Fibroblast of lung (primary cell): ENCODE results near the gene GPR42. TPM values are rescaled to one million over a fixed set of nuclear protein-coding genes. Genes with fewer than 3 reads are reported as not detected.
A peak's percentile ranks its signal among the peaks of the same experiment; 100 is the strongest.

ENCODE experiments used
- DNase-seq, 2 donors: peaks; one replicate each; pipeline versions ENCODE4 v3.0.0 to v3.0.0-alpha.2; 2010; ENCODE audit warnings: low read depth in 2 of 2
- H2AFZ ChIP-seq: 2 replicates; pipeline ENCODE4 v1.5.1; 2012; ENCODE audit warnings: low read length, control low read depth, inconsistent platforms
- H3K27ac ChIP-seq: 2 replicates; pipeline ENCODE4 v1.5.1; 2011; ENCODE audit warnings: low read length, control low read depth; ENCODE audit not compliant: insufficient read depth
- H3K27me3 ChIP-seq: 2 replicates; pipeline ENCODE4 v1.5.1; 2011; ENCODE audit warnings: mild to moderate bottlenecking, low read length; ENCODE audit not compliant: control insufficient read depth, insufficient read depth
- H3K36me3 ChIP-seq: 2 replicates; pipeline ENCODE4 v1.5.1; 2011; ENCODE audit warnings: low read length; ENCODE audit not compliant: control insufficient read depth, insufficient read depth
- H3K4me1 ChIP-seq: 2 replicates; pipeline ENCODE4 v1.5.1; 2011; ENCODE audit warnings: low read length; ENCODE audit not compliant: control insufficient read depth, insufficient read depth; ENCODE audit errors: extremely low read depth
- H3K4me2 ChIP-seq: 2 replicates; pipeline ENCODE4 v1.5.1; 2011; ENCODE audit warnings: low read length, control low read depth; ENCODE audit not compliant: insufficient read depth; ENCODE audit errors: extremely low read depth
- H3K4me3 ChIP-seq, 4 experiments: fragments of 200-600 bp in 1 of 4; sonication (generic) in 1 of 4; replicated peaks in 1 of 4; 2 replicates each; pipeline ENCODE4 v1.5.1; 2011 to 2016; ENCODE audit warnings: low read length in 4 of 4, low read depth in 3 of 4, mild to moderate bottlenecking in 3 of 4, control low read depth in 2 of 4, inconsistent platforms in 1 of 4, mixed read lengths in 1 of 4; ENCODE audit not compliant: insufficient read depth in 1 of 4; ENCODE audit errors: control extremely low read depth in 1 of 4
- H3K79me2 ChIP-seq: 2 replicates; pipeline ENCODE4 v1.5.1; 2012; ENCODE audit warnings: mild to moderate bottlenecking, low read length, inconsistent platforms; ENCODE audit not compliant: control insufficient read depth, insufficient read depth
- H3K9ac ChIP-seq: 2 replicates; pipeline ENCODE4 v1.5.1; 2011; ENCODE audit warnings: mild to moderate bottlenecking, low read length, control low read depth; ENCODE audit not compliant: insufficient read depth
- H3K9me3 ChIP-seq: 2 replicates; pipeline ENCODE4 v1.5.1; 2012; ENCODE audit warnings: low read depth, low read length; ENCODE audit not compliant: control insufficient read depth, insufficient read depth
- H4K20me1 ChIP-seq: 2 replicates; pipeline ENCODE4 v1.5.1; 2011; ENCODE audit warnings: low read length; ENCODE audit not compliant: control insufficient read depth, insufficient read depth; ENCODE audit errors: extremely low read depth
- CTCF ChIP-seq, 2 donors: IDR thresholded peaks in 1 of 2; conservative IDR thresholded peaks in 1 of 2; 1 replicate in 1 of 2; 2 replicates in 1 of 2; pipeline ENCODE4 v1.5.1; 2011 to 2012; ENCODE audit warnings: low read length in 2 of 2, control low read depth in 1 of 2, inconsistent platforms in 1 of 2, low read depth in 1 of 2, mild to moderate bottlenecking in 1 of 2
- EZH2 ChIP-seq: IDR thresholded peaks from 2 replicates; pipeline ENCODE4 v1.5.1; 2012; ENCODE audit warnings: low read length, control low read depth, mild to moderate bottlenecking; ENCODE audit errors: missing control alignments
- polyA plus RNA-seq, 2 donors: library from polyadenylated mRNA; depleted of rRNA in 1 of 2; stranded (reverse) in 1 of 2; unstranded in 1 of 2; fragments of >200 nt; gene quantifications; 2 replicates each; pipeline ENCODE4 v1.2.1, GENCODE V29; 2011 to 2012; ENCODE audit warnings: missing spikeins in 1 of 2
- total RNA-seq: library from RNA; depleted of rRNA; stranded (reverse); fragments of >200 nt; gene quantifications from 2 replicates; pipeline ENCODE4 v1.2.1, GENCODE V29; 2014

The GPR42 gene
- total and polyA plus RNA-seq, 2 donors (not counting 1 experiment from before 2014, with no cell fraction given), result not detected

- no peak overlapping the region for H3K4me2 ChIP-seq
- H3K27ac ChIP-seq, result peak overlapping the region; percentile 46
Observed at GRCh38 chr19:35404879-35405622, 34.2 kb downstream of the GPR42 start.

DNA sequence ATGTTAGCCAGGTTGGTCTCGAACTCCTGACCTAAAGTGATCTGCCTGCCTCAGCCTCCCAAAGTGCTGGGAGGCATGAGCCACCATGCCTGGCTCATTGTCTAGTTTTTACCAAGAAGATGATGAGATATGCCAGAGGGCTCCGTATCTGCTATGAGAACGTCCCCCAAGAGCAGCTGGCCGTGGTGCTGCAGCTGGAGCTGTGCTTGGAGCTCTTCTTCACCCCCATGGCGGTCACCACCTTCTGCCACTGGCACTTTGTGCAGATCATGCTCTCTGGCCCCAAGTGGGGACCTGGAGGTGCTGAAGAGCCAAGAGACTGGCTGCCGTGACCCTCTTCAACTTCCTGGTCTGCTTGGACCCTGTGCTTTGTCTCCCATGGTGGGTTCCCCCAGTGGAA is 36.8 kb downstream of the GPR42 start:
- Histone ChIP-seq H3K4me3 (no peak overlapping the region), H4K20me1 (no peaks in the 10 kb centered on the region), H3K79me2 (no peaks in the 10 kb centered on the region), H3K9me3 (no peaks in the 10 kb centered on the region), H3K36me3 (no peaks in the 10 kb centered on the region), H3K4me2 (no peak overlapping the region), H2AFZ (no peak overlapping the region), H3K27ac (no peak overlapping the region), H3K9ac (no peak overlapping the region), H3K4me1 (no peaks in the 10 kb centered on the region), H3K27me3 (no peaks in the 10 kb centered on the region)
- TF ChIP-seq EZH2, result no peak
- TF ChIP-seq CTCF (conservative IDR thresholded peaks at IDR 0.05 in 1 of 2, IDR thresholded peaks at IDR 0.05 in 1 of 2; ENCODE audit: low read depth in 1 of 2, low read length in 2 of 2), result no peak
- no peak for DNase-seq

More at GRCh38 chr19:35404879-35405622, 34.2 kb downstream of the GPR42 start:
- Histone ChIP-seq H3K4me3 (no peak overlapping the region), H3K4me1 (no peaks in the 10 kb centered on the region), H3K9ac (no peak overlapping the region), H2AFZ (no peak overlapping the region), H3K36me3 (no peaks in the 10 kb centered on the region), H3K79me2 (no peaks in the 10 kb centered on the region), H3K27me3 (no peaks in the 10 kb centered on the region), H4K20me1 (no peaks in the 10 kb centered on the region), H3K9me3 (no peaks in the 10 kb centered on the region)
- no peak for TF ChIP-seq CTCF (conservative IDR thresholded peaks at IDR 0.05 in 1 of 2, IDR thresholded peaks at IDR 0.05 in 1 of 2; ENCODE audit: low read depth in 1 of 2, low read length in 2 of 2)
- no peak for TF ChIP-seq EZH2
- DNase-seq, result peak; percentile 85 to 88

DNA sequence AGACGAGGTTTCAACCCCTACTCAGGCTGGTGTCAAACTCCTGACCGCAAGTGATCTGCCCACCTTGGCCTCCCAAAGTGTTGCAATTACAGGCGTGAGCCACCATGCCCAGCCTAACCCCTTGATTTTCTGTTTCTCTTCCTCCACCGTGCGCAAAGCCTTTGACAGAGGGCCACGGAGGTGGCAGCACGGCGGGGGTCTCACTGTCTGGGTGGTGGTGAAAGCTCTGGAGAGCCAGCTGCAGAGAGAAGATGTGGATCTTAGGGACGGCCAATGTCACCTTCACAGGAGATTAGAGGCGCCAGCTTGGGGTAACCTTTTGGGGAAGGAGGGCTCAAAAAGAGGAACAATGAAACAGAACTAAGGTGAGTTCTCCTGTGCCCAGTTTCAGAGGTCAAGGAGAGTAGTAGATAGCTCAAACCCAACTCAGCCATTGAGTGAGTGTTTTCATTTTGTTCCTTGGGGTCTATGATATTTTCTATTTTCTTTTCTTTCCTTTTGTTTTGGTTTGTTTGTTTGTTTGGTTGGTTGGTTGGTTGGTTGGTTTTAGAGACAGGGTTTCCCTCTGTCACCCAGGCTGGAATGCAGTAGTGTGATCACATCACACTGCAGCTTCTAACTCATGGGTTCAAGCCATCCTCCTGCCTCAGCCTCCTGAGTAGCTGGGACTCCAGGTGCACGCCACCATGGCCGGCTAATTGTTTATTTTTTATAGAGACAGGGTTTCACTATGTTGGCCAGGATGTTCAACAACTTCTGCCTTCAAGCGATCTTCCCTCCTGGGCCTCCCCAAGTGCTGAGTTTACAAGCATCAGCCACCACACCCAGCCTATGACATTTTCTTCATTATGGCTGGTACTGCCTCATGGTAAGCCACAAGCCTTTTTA is 37.7 kb downstream of the GPR42 start:
- no peak overlapping the region for H3K9ac ChIP-seq
- no peak overlapping the region for H3K4me3 ChIP-seq
- H3K4me2 ChIP-seq, result no peak overlapping the region
- H4K20me1 ChIP-seq, result no peaks in the 10 kb centered on the region
- H3K36me3 ChIP-seq, result no peaks in the 10 kb centered on the region
- no peaks in the 10 kb centered on the region for H3K79me2 ChIP-seq
- TF ChIP-seq CTCF (conservative IDR thresholded peaks at IDR 0.05 in 1 of 2, IDR thresholded peaks at IDR 0.05 in 1 of 2; ENCODE audit: low read depth in 1 of 2, low read length in 2 of 2), result no peak
- no peak for TF ChIP-seq EZH2
- H3K27ac ChIP-seq, result no peak overlapping the region
- no peaks in the 10 kb centered on the region for H3K4me1 ChIP-seq
- H3K9me3 ChIP-seq, result no peaks in the 10 kb centered on the region
- no peaks in the 10 kb centered on the region for H3K27me3 ChIP-seq
- no peak overlapping the region for H2AFZ ChIP-seq
- DNase-seq, result no peak
